IMR-90 (cell line): ENCODE measurements around the gene AKR1A1. TPM values are rescaled to one million over a fixed set of nuclear protein-coding genes. Genes with fewer than 3 reads are reported as not detected.
A peak's percentile ranks its signal among the peaks of the same experiment; 100 is the strongest.

ENCODE experiments used
- ATAC-seq: fragments of 200-7000 bp; cut with Tn5 transposase; 2 replicates; pipeline ENCODE4 v1.9.1; 2020; ENCODE audit warnings: low read depth, mild to moderate bottlenecking, moderate library complexity
- BruUV-seq: library from RNA; stranded (reverse); fragments of 400-500 nt; replicated peaks from 2 replicates; lab custom pipeline; 2021; lab: Mats Ljungman, UMichigan
- CTCF ChIA-PET: fragments of 300-600 bp; formaldehyde crosslinking; extraction: SDS; loops from one replicate; lab custom pipeline; 2021; ENCODE audit warnings: antibody characterized with exemption; lab: Yijun Ruan, JAX
- POLR2A ChIA-PET: fragments of 300-600 bp; sonication (Branson Sonifier 250); formaldehyde crosslinking; loops from one replicate; lab custom pipeline; 2022; ENCODE audit warnings: antibody characterized with exemption; ENCODE audit not compliant: unreplicated experiment; lab: Charles Lee
- DNase-seq: peaks from one replicate; pipeline ENCODE4 v3.0.0; 2013
- H2AFZ ChIP-seq: replicated peaks from 2 replicates; pipeline ENCODE3; 2013; ENCODE audit warnings: low read length, mild to moderate bottlenecking; ENCODE audit not compliant: poor library complexity
- H2AK5ac ChIP-seq: 2 replicates; pipeline ENCODE4 v1.6.1; 2013; ENCODE audit warnings: low read depth, low read length, inconsistent platforms
- H2AK9ac ChIP-seq: replicated peaks from 2 replicates; pipeline ENCODE3; 2013; ENCODE audit warnings: mild to moderate bottlenecking, low read depth, low read length, moderate library complexity; ENCODE audit not compliant: poor library complexity
- H2BK120ac ChIP-seq: 2 replicates; pipeline ENCODE4 v1.6.1; 2013; ENCODE audit warnings: low read depth, low read length, inconsistent platforms
- H2BK15ac ChIP-seq: 3 replicates; pipeline ENCODE4 v1.6.1; 2013; ENCODE audit warnings: low read depth, low read length, inconsistent platforms
- H2BK20ac ChIP-seq: 2 replicates; pipeline ENCODE4 v1.6.1; 2013; ENCODE audit warnings: low read depth, mild to moderate bottlenecking, inconsistent platforms, low read length, moderate library complexity
- H2BK5ac ChIP-seq: 2 replicates; pipeline ENCODE4 v1.6.1; 2013; ENCODE audit warnings: mild to moderate bottlenecking, low read depth, low read length, inconsistent platforms; ENCODE audit not compliant: poor library complexity, severe bottlenecking
- H3K14ac ChIP-seq: replicated peaks from 2 replicates; pipeline ENCODE4 v1.6.1; 2013; ENCODE audit warnings: low read depth, low read length, inconsistent platforms
- H3K18ac ChIP-seq: 2 replicates; pipeline ENCODE4 v1.6.1; 2013; ENCODE audit warnings: low read depth, low read length, control low read depth
- H3K23ac ChIP-seq: 2 replicates; pipeline ENCODE4 v1.6.1; 2013; ENCODE audit warnings: low read depth, low read length, inconsistent platforms
- H3K27ac ChIP-seq: 2 replicates; pipeline ENCODE4 v1.5.1; 2013; ENCODE audit warnings: mild to moderate bottlenecking, control low read depth, low read length; ENCODE audit not compliant: insufficient read depth
- H3K27me3 ChIP-seq: 2 replicates; pipeline ENCODE4 v1.6.1; 2013; ENCODE audit warnings: low read length; ENCODE audit not compliant: control insufficient read depth, insufficient read depth
- H3K36me3 ChIP-seq: 2 replicates; pipeline ENCODE4 v1.6.1; 2013; ENCODE audit warnings: low read length, mixed read lengths; ENCODE audit not compliant: control insufficient read depth, insufficient read depth
- H3K4ac ChIP-seq: 2 replicates; pipeline ENCODE4 v1.6.1; 2013; ENCODE audit warnings: low read depth, low read length, inconsistent platforms
- H3K4me1 ChIP-seq: 2 replicates; pipeline ENCODE4 v1.6.1; 2013; ENCODE audit warnings: low read length, mixed read lengths; ENCODE audit not compliant: control insufficient read depth, insufficient read depth
- H3K4me2 ChIP-seq: 2 replicates; pipeline ENCODE4 v1.6.1; 2013; ENCODE audit warnings: low read depth, mild to moderate bottlenecking, control low read depth, low read length, moderate library complexity
- H3K4me3 ChIP-seq: 2 replicates; pipeline ENCODE4 v1.5.1; 2013; ENCODE audit warnings: low read depth, mild to moderate bottlenecking, control low read depth, low read length, moderate library complexity; ENCODE audit not compliant: insufficient read depth
- H3K56ac ChIP-seq: 2 replicates; pipeline ENCODE4 v1.6.1; 2013; ENCODE audit warnings: low read length, inconsistent platforms; ENCODE audit not compliant: insufficient read depth; ENCODE audit errors: extremely low read depth
- H3K79me1 ChIP-seq, 2 experiments: 2 replicates each; pipeline ENCODE4 v1.6.1; 2013; ENCODE audit warnings: low read length in 2 of 2, inconsistent platforms in 1 of 2, low read depth in 1 of 2
- H3K9ac ChIP-seq: 2 replicates; pipeline ENCODE4 v1.6.1; 2013; ENCODE audit warnings: low read depth, low read length, control low read depth
- H3K9me1 ChIP-seq: 2 replicates; pipeline ENCODE4 v1.6.1; 2013; ENCODE audit warnings: low read length, inconsistent platforms; ENCODE audit not compliant: insufficient read depth
- H3K9me3 ChIP-seq: 2 replicates; pipeline ENCODE4 v1.6.1; 2013; ENCODE audit warnings: low read length; ENCODE audit not compliant: control insufficient read depth, insufficient read depth
- H4K20me1 ChIP-seq: 2 replicates; pipeline ENCODE4 v1.6.1; 2013; ENCODE audit warnings: low read length, inconsistent platforms; ENCODE audit not compliant: insufficient read depth
- H4K5ac ChIP-seq: 2 replicates; pipeline ENCODE4 v1.6.1; 2013; ENCODE audit warnings: mild to moderate bottlenecking, low read depth, low read length, control low read depth
- H4K8ac ChIP-seq, 2 experiments: 2 replicates each; pipeline ENCODE4 v1.6.1; 2013; ENCODE audit warnings: low read depth in 2 of 2, low read length in 2 of 2, control low read depth in 1 of 2, inconsistent platforms in 1 of 2
- H4K91ac ChIP-seq: 2 replicates; pipeline ENCODE4 v1.6.1; 2013; ENCODE audit warnings: low read depth, low read length, inconsistent platforms; ENCODE audit not compliant: insufficient read depth
- CEBPB ChIP-seq: IDR thresholded peaks from 2 replicates; pipeline ENCODE4 v1.6.1; 2012; ENCODE audit warnings: low read depth, low read length, improper control_type of control experiment
- CTCF ChIP-seq: conservative IDR thresholded peaks from 2 replicates; pipeline ENCODE4 v1.5.1; 2012; ENCODE audit warnings: mild to moderate bottlenecking, low read depth, low read length, improper control_type of control experiment
- MAZ ChIP-seq: IDR thresholded peaks from 2 replicates; pipeline ENCODE4 v1.6.1; 2012; ENCODE audit warnings: low read depth, mild to moderate bottlenecking, low read length, improper control_type of control experiment, moderate library complexity, borderline replicate concordance
- MXI1 ChIP-seq: IDR thresholded peaks from 2 replicates; pipeline ENCODE4 v1.6.1; 2012; ENCODE audit warnings: low read depth, mild to moderate bottlenecking, low read length, moderate library complexity, borderline replicate concordance
- NFE2L2 ChIP-seq: fragments of 150-350 bp; IDR thresholded peaks from 2 replicates; pipeline ENCODE4 v1.6.1; 2016; ENCODE audit warnings: low read depth, mild to moderate bottlenecking, low read length
- RCOR1 ChIP-seq: IDR thresholded peaks from 2 replicates; pipeline ENCODE4 v1.6.1; 2012; ENCODE audit warnings: mild to moderate bottlenecking, low read length, improper control_type of control experiment; ENCODE audit not compliant: insufficient replicate concordance
- RFX5 ChIP-seq: IDR thresholded peaks from 2 replicates; pipeline ENCODE4 v1.8.0; 2012; ENCODE audit warnings: low read depth, mild to moderate bottlenecking, low read length, moderate library complexity
- WGBS, 2 experiments: methylation state at CpG; one replicate each; pipeline versions ENCODE4 v1.1.5 to v1.1.7; 2013; ENCODE audit warnings: missing lambda C conversion rate in 2 of 2; ENCODE audit not compliant: insufficient read length in 1 of 2; ENCODE audit errors: extremely low coverage in 2 of 2; 5-methylcytosine and 5-hydroxymethylcytosine counted together
- dilution Hi-C: fragments of 300-500 bp; cut with HindIII; formaldehyde crosslinking; loops from one replicate; pipeline ENCODE4 v1.14.3; 2018; ENCODE audit warnings: low sequenced_read_pairs; ENCODE audit not compliant: unreplicated experiment
- in situ Hi-C: fragments of 300-500 bp; cut with MboI; formaldehyde crosslinking; loops from 3 replicates; pipeline ENCODE4 v1.14.3; 2019; ENCODE audit warnings: low sequenced_read_pairs, inconsistent platforms, mixed read lengths
- intact Hi-C: fragments of 100-400 bp; cut with micrococcal nuclease; formaldehyde crosslinking; loops from 2 replicates; pipeline ENCODE4 v1.10.0; 2022
- polyA plus RNA-seq, 3 experiments: library from polyadenylated mRNA; depleted of rRNA; stranded (reverse); fragments of >200 nt; gene quantifications; 2 replicates each; pipeline ENCODE4 v1.2.3, GENCODE V29; 2012; ENCODE audit warnings: low replicate concordance in 1 of 3
- total RNA-seq: library from RNA; depleted of rRNA; stranded (reverse); fragments of >200 nt; gene quantifications from 2 replicates; pipeline ENCODE4 v1.2.3, GENCODE V29; 2012

The AKR1A1 gene
- total and polyA plus RNA-seq, 2 of the 4 experiments (the other 2 are of a cell fraction), result 141 to 151 TPM

DNA sequence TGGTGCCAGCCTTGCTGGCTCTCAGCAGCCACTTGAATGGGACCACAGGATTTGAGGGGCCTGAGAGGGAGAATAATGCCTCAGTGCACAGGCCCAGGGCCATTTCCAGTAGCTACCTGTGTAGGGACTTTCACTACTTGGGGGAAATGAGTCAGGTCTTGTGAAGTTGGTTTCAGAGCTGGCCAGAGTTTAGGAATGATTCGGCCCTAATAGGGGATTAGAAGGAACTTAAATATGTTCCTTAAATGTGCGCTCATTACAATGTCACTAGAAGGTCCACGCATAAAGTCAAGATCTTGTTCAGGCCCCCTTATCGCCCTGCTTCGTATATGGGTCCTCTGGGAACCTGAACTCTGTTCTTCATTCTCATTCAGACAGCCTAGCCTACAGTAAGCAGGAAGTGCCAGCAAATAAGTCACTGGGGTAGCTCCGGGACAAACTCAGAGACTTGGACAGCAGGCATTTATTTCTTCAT, 5.6 kb upstream of the AKR1A1 start:
- dilution Hi-C loops, result no loop called here
- Histone ChIP-seq H3K4me2 (no peak overlapping the region), H3K27ac (no peak overlapping the region), H2BK5ac (no peak overlapping the region), H3K4me3 (no peak overlapping the region), H2BK15ac (no peak overlapping the region), H3K27me3 (peaks cover 2% of the 10 kb centered on the region; the same call in 1 of the 2 replicates), H3K18ac (no peak overlapping the region), H3K79me1 (no peaks in the 10 kb centered on the region), H3K56ac (no peak overlapping the region), H2BK120ac (no peak overlapping the region), H2AK9ac (no peak overlapping the region), H2AK5ac (no peak overlapping the region), H3K36me3 (no peaks in the 10 kb centered on the region), H4K20me1 (no peaks in the 10 kb centered on the region), H3K23ac (no peak overlapping the region; the same call in 1 of the 2 replicates), H3K9me3 (no peaks in the 10 kb centered on the region), H3K14ac (no peak overlapping the region), H4K5ac (no peak overlapping the region), H3K9ac (no peak overlapping the region), H3K9me1 (no peaks in the 10 kb centered on the region), H3K4ac (no peak overlapping the region), H3K4me1 (no peaks in the 10 kb centered on the region), H4K8ac (0 out of 4 replicates have a peak overlapping the region, but pooled peaks of 1 of the 2 experiments have one; percentile 35), H2AFZ (peak overlapping the region; percentile 71), H2BK20ac (no peak overlapping the region), H4K91ac (no peak overlapping the region)
- ATAC-seq (peak; percentile 37; the same call in 1 of the 2 replicates), DNase-seq (no peak)
- WGBS, 2 experiments, result 10% methylated on average over 2 of the region's 6 CpGs; no CpG with 5 or more reads in 1 of the 2 experiments
- ChIA-PET POLR2A (interaction anchor here (1.0 to 1.1 kb wide), 3 partner anchors 13 to 23 kb away, joined by 4 to 7 read pairs (median 5); partner anchors contain the start of gene PRDX1), CTCF (no interaction called here)
- intact Hi-C loops, result no loop called here
- in situ Hi-C loops, result no loop called here
- TF ChIP-seq MAZ (no peak), MXI1 (no peak), RCOR1 (no peak), CTCF (no peak), CEBPB (no peak), RFX5 (no peak), NFE2L2 (no peak)
- no TSS peak for BruUV-seq
